GM23248 (cell line): Measurements from ENCODE around the gene TCF12. TPM values are rescaled to one million over a fixed set of nuclear protein-coding genes. Genes with fewer than 3 reads are reported as not detected.
A peak's percentile ranks its signal among the peaks of the same experiment; 100 is the strongest.

Experiments
- DNase-seq: peaks from one replicate; pipeline ENCODE4 v3.0.0-alpha.2; 2015
- H2AFZ ChIP-seq: fragments of 200-600 bp; sonication (generic); 2 replicates; pipeline ENCODE4 v1.6.1; 2016; ENCODE audit warnings: antibody characterized with exemption
- H3F3A ChIP-seq: fragments of 200-600 bp; sonication (generic); 2 replicates; pipeline ENCODE4 v1.6.1; 2016; ENCODE audit warnings: mild to moderate bottlenecking, antibody characterized with exemption, mixed run types; ENCODE audit not compliant: insufficient read depth
- H3K27ac ChIP-seq: fragments of 200-600 bp; sonication (generic); 2 replicates; pipeline ENCODE4 v1.5.1; 2016; ENCODE audit warnings: mild to moderate bottlenecking
- H3K27me3 ChIP-seq: fragments of 200-600 bp; sonication (generic); replicated peaks from 2 replicates; pipeline ENCODE4 v1.6.1; 2016; ENCODE audit warnings: mild to moderate bottlenecking; ENCODE audit not compliant: insufficient read depth
- H3K36me3 ChIP-seq: fragments of 200-600 bp; sonication (generic); 2 replicates; pipeline ENCODE4 v1.6.1; 2016; ENCODE audit warnings: low read depth, mild to moderate bottlenecking
- H3K4me1 ChIP-seq: fragments of 200-600 bp; sonication (generic); 2 replicates; pipeline ENCODE4 v1.6.1; 2016; ENCODE audit warnings: mild to moderate bottlenecking; ENCODE audit not compliant: insufficient read depth
- H3K4me2 ChIP-seq: fragments of 200-600 bp; sonication (generic); one replicate; pipeline ENCODE4 v1.6.1; 2016; ENCODE audit warnings: mild to moderate bottlenecking; ENCODE audit not compliant: unreplicated experiment
- H3K4me3 ChIP-seq: fragments of 200-600 bp; sonication (generic); 2 replicates; pipeline ENCODE4 v1.5.1; 2016; ENCODE audit warnings: mild to moderate bottlenecking
- H3K79me2 ChIP-seq: fragments of 200-600 bp; sonication (generic); 2 replicates; pipeline ENCODE4 v1.6.1; 2016; ENCODE audit warnings: mild to moderate bottlenecking; ENCODE audit not compliant: insufficient read depth
- H3K9ac ChIP-seq: fragments of 200-600 bp; sonication (generic); 2 replicates; pipeline ENCODE4 v1.6.1; 2016; ENCODE audit warnings: mild to moderate bottlenecking
- H3K9me2 ChIP-seq: fragments of 200-600 bp; sonication (generic); 2 replicates; pipeline ENCODE4 v1.6.1; 2016; ENCODE audit warnings: mixed run types, mild to moderate bottlenecking, moderate library complexity; ENCODE audit not compliant: insufficient read depth
- H3K9me3 ChIP-seq: fragments of 200-600 bp; sonication (generic); one replicate; pipeline ENCODE4 v1.6.1; 2017; ENCODE audit warnings: low read depth
- H4K20me1 ChIP-seq: fragments of 200-600 bp; sonication (generic); 2 replicates; pipeline ENCODE4 v1.6.0; 2016; ENCODE audit not compliant: insufficient read depth
- EZH2 ChIP-seq: fragments of 200-600 bp; sonication (generic); IDR thresholded peaks from 2 replicates; pipeline ENCODE4 v1.6.1; 2018; ENCODE audit warnings: antibody characterized with exemption, mild to moderate bottlenecking; ENCODE audit not compliant: insufficient read depth, poor library complexity, severe bottlenecking
- EZH2phosphoT487 ChIP-seq: fragments of 200-600 bp; sonication (generic); IDR thresholded peaks from 2 replicates; pipeline ENCODE4 v1.6.1; 2018; ENCODE audit warnings: antibody characterized with exemption, moderate library complexity, mild to moderate bottlenecking, low read depth; ENCODE audit not compliant: insufficient read depth
- WGBS, 2 experiments: methylation state at CpG; one replicate each; pipeline ENCODE4 v1.1.6; 2015 to 2017; ENCODE audit warnings: low lambda C conversion rate in 2 of 2, low coverage in 1 of 2; ENCODE audit errors: missing lambda C conversion rate in 2 of 2; 5-methylcytosine and 5-hydroxymethylcytosine counted together
- in situ Hi-C: fragments of 300-500 bp; cut with MboI; formaldehyde crosslinking; loops from 2 replicates; pipeline ENCODE4 v1.15.0; 2020
- polyA plus RNA-seq: library from polyadenylated mRNA; unstranded; fragments of >200 nt; fragmentation: Nextera tagmentation; extraction: Ambion mirVana; gene quantifications from 2 replicates; pipeline ENCODE4 v1.2.1, GENCODE V29; 2016
- total RNA-seq: library from RNA; depleted of rRNA; stranded (reverse); fragments of >200 nt; shearing (Covaris generic); gene quantifications from 2 replicates; pipeline ENCODE4 v1.2.3, GENCODE V29; 2014

TCF12 gene
- total and polyA plus RNA-seq, 2 experiments from 2014 or later, result 53.6 to 58.6 TPM

DNA sequence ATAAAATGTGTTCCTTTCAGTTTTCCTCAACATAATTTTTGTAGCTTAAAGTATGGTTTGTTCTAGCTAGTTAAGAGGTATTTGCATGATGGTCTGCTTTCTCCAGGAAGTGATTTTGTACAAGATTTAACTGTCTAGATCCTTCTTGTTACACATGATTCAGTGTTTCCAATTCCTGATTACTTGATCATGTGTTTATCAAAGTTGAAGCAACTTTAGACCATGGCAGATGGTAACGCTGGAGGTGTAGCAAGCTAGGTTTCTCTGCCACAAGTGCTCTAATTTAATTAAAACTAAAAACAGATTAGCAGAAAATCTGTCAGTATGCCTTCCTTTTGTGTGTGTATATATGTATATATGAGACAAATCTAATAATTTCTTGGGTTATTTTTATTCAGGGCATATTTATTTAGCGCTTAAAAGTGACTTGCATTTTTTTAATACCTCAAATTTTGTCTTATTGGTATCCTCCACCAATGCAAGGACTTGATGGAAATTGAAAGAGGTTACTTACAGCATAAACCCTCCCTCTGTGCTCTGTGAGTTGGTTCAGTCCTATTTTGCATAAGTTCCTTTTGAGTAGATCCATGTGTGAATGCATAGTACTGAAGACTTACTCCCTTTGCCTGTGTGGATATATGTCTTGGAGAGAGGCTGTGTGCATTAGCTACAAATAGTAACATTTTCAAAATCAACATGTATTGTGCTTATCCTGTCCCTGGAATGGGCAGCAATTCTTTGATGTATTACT is 300.6 kb downstream of the TCF12 start:
- no peaks in the 10 kb centered on the region for H3K36me3 ChIP-seq
- H3F3A ChIP-seq, result peaks cover 59% of the 10 kb centered on the region
- no peaks in the 10 kb centered on the region for H3K9me2 ChIP-seq
- in situ Hi-C loops, result no loop called here
- H3K4me1 ChIP-seq, result peaks cover 96% of the 10 kb centered on the region
- H3K27me3 ChIP-seq, result no peaks in the 10 kb centered on the region
- no peaks in the 10 kb centered on the region for H4K20me1 ChIP-seq
- H3K9ac ChIP-seq, result peak overlapping the region; percentile 56
- WGBS, 2 experiments, result 2 to 7% methylated on average over 2 of the region's 2 CpGs
- peak overlapping the region; percentile 74 for H3K27ac ChIP-seq
- peaks cover 84% of the 10 kb centered on the region for H3K79me2 ChIP-seq
- no peak overlapping the region for H2AFZ ChIP-seq
- peak overlapping the region; percentile 72 for H3K4me3 ChIP-seq
- H3K4me2 ChIP-seq, result peak overlapping the region; percentile 76
- no peaks in the 10 kb centered on the region for H3K9me3 ChIP-seq
- TF ChIP-seq EZH2phosphoT487 (no peak), EZH2 (no peak)
- DNase-seq, result peak; percentile 80

DNA sequence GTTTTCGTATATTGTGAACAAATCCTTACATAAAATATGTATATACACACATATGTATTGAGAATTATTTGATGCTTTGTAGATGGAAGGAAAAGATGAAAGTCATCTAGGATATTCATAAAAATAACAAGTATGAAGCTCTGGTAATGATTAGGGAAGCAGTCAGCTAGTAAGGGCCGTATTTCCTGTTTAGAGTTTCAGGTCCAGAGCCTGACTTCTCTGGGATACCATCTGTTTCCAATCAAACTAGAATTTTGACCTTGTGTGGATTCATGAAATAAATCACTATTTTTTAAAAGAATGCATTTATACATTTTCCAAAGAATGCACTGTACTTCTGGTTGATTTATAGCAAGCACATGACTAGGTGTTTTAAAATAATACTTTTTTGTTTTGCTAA is 301.8 kb downstream of the TCF12 start:
- Histone ChIP-seq H3K4me1 (peaks cover 95% of the 10 kb centered on the region), H3K4me3 (peak overlapping the region; percentile 72), H4K20me1 (no peaks in the 10 kb centered on the region), H3K79me2 (peaks cover 81% of the 10 kb centered on the region), H3K9me3 (no peaks in the 10 kb centered on the region), H3K27me3 (no peaks in the 10 kb centered on the region), H3K4me2 (peak overlapping the region; percentile 76), H3K27ac (peak overlapping the region; percentile 74), H3F3A (peaks cover 61% of the 10 kb centered on the region), H3K36me3 (no peaks in the 10 kb centered on the region), H3K9ac (peak overlapping the region; percentile 56), H2AFZ (0 out of 2 replicates have a peak overlapping the region, but pooled peaks have one; percentile 12), H3K9me2 (no peaks in the 10 kb centered on the region)
- no peak for TF ChIP-seq EZH2phosphoT487
- no peak for TF ChIP-seq EZH2
- DNase-seq, result peak; percentile 86
- WGBS, 2 experiments, result 1 to 2% methylated on average over 2 of the region's 2 CpGs
- in situ Hi-C loops, result no loop called here

DNA sequence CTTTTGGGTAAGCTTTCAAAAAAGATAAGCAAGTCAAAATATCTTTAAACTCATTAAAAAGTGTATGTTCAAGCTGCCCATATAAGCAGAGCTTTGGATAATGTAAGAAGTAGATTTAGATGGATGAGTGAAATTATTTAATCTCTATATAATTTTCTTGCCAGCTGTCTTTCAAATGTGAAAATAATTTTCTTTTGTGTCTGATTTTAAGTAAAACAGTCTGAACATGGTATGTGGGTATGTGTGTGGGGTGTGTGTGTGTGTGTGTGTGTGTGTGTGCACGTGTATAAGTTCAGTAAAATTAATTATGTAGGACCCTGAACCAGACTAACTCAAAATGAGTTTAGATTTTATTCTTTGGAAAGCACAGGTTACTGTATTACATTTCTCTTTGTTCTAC is 302.7 kb downstream of the TCF12 start:
- peaks cover 86% of the 10 kb centered on the region for H3K4me1 ChIP-seq
- no peaks in the 10 kb centered on the region for H3K9me3 ChIP-seq
- H4K20me1 ChIP-seq, result no peaks in the 10 kb centered on the region
- H3K27ac ChIP-seq, result no peak overlapping the region; the same call in 1 of the 2 replicates
- peaks cover 89% of the 10 kb centered on the region for H3K79me2 ChIP-seq
- no peaks in the 10 kb centered on the region for H3K36me3 ChIP-seq
- no peak for DNase-seq
- H3F3A ChIP-seq, result peaks cover 52% of the 10 kb centered on the region
- no peaks in the 10 kb centered on the region for H3K9me2 ChIP-seq
- peak overlapping the region; percentile 76 for H3K4me2 ChIP-seq
- H3K27me3 ChIP-seq, result no peaks in the 10 kb centered on the region
- TF ChIP-seq EZH2 (no peak), EZH2phosphoT487 (no peak)
- in situ Hi-C loops, result no loop called here
- H3K4me3 ChIP-seq, result peak overlapping the region; percentile 72
- WGBS, 2 experiments, result 0 to 6% methylated on average over 1 of the region's 1 CpG
- no peak overlapping the region for H2AFZ ChIP-seq
- H3K9ac ChIP-seq, result peak overlapping the region; percentile 56

DNA sequence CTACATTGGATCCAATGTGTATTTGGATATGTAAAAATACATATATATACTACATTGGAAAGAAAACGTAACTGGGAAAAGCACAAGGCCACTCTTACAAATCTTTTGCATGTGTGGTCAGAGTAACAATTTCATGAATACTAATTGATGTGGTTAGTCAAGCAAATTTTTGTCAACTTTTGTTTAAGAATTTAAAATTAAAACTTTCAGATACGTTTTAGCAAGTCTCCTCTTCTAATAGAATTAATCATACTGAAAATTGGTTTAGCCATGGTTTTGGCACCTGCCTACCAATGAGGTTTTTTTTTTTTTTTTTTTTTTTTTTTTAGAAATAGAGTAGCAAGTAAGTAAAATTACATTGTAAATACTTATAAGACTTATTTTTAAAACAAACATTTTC is 304.9 kb downstream of the TCF12 start:
- Histone ChIP-seq H3K9me3 (no peaks in the 10 kb centered on the region), H3K4me3 (no peak overlapping the region), H3K4me1 (peaks cover 81% of the 10 kb centered on the region), H3F3A (peaks cover 42% of the 10 kb centered on the region), H2AFZ (no peak overlapping the region), H3K79me2 (peaks cover 92% of the 10 kb centered on the region), H3K9ac (no peak overlapping the region), H3K27me3 (no peaks in the 10 kb centered on the region), H3K9me2 (no peaks in the 10 kb centered on the region), H3K27ac (no peak overlapping the region), H4K20me1 (0 out of 2 replicates have a peak, but pooled peaks cover 3% of the 10 kb centered on the region), H3K4me2 (peak overlapping the region; percentile 76), H3K36me3 (no peaks in the 10 kb centered on the region)
- WGBS, 2 experiments, result 27 to 41% methylated on average over 2 of the region's 2 CpGs
- in situ Hi-C loops, result no loop called here
- TF ChIP-seq EZH2 (no peak), EZH2phosphoT487 (no peak)
- DNase-seq, result peak; percentile 24
